SIG-M5 treated with dmso at 0.1 percent for 504 hours (cell line): ENCODE measurements around the gene LPCAT1.

Experiments
- DNase-seq: peaks from one replicate; lab custom pipeline; 2025; ENCODE audit not compliant: unreplicated experiment; lab: John Stamatoyannopoulos, UW

The LPCAT1 gene

GRCh38 chr5:1498623-1499416 lies 24.9 kb downstream of the LPCAT1 start:
- no peak for DNase-seq

GRCh38 chr5:1497795-1498622 lies 25.8 kb downstream of the LPCAT1 start:
- DNase-seq: peak; percentile 85

DNA sequence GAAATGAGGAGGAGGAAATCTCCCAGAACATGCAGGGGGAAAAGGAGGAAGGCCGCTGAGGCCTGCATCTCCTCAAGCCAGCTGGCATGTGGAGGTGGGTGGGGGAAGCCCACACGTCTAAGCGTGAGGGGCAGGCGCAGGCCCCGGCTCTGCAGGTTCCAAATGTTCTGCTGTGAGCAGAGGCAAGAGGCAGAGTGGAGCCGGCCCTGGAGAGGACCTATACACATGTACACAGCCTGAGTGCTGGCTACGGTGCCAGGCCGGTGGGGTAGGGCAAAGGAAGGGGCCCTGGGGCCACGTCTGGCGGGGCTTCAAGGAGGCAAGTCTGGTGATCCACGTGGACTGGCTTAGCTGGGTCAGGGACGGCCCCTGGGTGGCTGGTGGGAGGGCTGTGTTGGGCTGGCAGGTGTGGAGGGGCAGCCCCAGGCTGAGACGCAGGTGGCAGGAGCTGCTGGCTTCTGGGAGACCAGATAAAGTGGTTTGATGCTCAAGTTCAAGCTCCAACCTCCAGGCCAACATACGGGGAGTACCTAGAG lies 26.4 kb downstream of the LPCAT1 start:
- peak; percentile 62 for DNase-seq

- no peak for DNase-seq
Observed at GRCh38 chr5:1495525-1495897, 28.2 kb downstream of the LPCAT1 start.

DNA sequence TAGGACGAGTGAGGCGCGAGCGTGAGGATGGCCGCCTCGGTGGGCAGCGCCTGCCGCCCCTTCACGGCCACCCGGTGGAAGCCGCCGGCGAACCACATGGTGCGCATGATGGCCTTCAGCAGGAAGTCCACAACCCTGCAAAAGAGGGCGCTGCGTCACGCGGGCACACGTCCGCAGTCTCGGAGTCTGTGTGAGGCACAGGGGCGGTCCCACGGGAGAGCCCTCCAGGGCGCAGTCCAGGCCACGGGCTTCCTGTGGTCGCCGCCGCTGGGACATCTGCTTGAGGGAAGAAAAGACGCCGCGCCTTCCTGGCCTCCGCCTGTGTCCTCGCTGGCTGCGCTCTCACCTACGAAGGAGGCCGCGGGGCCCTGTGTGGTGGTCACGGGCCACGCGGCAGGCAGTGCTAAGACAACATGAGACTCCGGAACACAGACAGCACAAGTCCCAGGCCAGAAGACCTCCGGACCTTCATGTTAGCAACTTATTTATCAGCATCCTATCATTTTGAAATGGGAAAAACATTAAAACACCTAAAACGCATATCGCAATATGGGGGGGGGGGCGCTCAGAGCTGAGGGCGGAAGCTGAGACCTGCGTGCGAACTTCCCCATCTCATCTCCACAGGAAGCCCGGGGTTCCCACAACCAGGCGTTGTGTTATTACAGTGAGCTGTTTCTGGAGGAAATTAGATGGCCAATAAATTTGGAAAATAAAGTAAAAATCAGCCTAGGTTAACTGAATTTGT lies 28.8 kb downstream of the LPCAT1 start:
- peak; percentile 84 for DNase-seq

DNA sequence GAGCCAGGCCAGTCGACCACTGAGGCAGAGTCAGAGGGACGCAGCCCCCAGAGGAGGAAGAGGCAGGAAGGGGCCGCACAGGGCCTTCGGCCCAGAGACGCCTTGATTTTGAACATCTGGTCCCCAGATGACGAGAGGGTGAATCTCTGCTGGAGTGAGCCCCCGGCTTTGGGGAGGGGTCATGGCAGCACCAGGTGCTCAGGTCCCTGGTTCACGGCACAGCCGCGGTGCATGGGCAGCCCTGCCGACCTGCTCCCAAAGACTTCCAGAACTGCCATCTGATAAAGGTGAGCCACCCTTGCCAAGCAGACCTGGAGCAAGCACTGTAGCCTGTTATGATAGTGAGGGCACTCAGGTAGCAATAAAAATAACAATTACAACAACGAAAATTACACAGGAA lies 29.8 kb downstream of the LPCAT1 start:
- DNase-seq: no peak

- DNase-seq: no peak
Observed at GRCh38 chr5:1493413-1493812, 30.3 kb downstream of the LPCAT1 start.

GRCh38 chr5:1492757-1493156 lies 31.0 kb downstream of the LPCAT1 start:
- DNase-seq: no peak

- peak; percentile 59 for DNase-seq
Observed at GRCh38 chr5:1490376-1490775, 33.4 kb downstream of the LPCAT1 start.

DNA sequence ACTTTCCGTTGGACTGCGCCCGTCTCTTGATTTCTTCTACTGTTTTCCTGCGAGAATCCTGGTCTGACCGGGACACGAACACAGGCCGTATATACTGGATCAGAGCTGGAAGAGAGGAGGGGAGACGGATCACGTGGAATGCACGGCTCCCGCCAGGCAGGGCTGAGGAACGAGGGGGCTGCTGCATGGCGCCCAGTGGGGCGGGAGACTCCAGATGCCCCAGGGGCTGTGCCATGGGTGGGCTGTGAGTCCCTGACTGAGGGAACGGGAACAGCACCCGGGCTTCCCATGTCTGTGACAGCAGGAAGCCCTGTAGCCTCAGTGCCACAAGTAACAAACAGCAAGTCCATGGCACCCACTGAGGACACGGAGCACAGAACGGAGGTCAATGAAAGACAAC lies 34.0 kb downstream of the LPCAT1 start:
- DNase-seq: no peak

DNA sequence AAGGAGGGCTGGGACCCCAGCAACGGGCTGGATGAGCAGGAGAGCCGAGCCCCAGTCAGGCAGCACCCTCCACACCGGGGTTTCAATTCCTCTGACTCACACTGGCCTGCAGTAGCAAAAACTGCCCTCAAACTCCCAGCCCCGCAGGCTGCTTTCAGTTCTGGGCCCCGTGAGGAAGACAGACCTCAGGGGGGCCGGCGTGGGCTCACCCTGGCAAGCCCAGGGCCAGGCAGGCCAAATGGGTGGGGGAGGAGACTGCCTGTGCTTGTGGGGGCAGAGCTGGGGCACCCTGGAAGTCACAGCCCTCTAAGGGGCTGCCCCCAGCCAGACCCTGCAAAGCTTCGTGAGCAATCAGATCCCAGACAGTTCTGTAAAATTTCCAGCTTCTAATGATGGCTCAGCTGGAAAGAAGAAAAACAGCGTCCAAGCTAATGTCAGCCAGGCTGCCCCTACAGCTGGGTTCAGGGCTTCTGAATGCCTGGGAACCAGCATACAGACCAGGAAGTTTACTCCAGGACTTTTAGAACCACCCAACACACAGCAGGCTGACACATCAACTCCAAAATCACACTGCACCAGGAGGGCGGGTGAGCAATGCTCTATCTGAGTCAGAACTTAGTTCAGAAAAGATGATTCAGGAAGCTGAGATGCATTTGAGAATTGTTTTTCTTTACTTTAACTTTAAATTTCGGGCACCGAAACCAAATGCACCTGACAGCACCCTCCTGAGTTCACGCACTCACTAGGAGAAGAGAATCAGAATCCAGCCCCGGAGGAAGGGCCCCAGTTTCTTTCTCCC lies 34.7 kb downstream of the LPCAT1 start:
- DNase-seq: no peak

GRCh38 chr5:1487079-1487764 lies 36.5 kb downstream of the LPCAT1 start:
- DNase-seq: no peak

GRCh38 chr5:1486271-1486670 lies 37.5 kb downstream of the LPCAT1 start:
- no peak for DNase-seq

DNA sequence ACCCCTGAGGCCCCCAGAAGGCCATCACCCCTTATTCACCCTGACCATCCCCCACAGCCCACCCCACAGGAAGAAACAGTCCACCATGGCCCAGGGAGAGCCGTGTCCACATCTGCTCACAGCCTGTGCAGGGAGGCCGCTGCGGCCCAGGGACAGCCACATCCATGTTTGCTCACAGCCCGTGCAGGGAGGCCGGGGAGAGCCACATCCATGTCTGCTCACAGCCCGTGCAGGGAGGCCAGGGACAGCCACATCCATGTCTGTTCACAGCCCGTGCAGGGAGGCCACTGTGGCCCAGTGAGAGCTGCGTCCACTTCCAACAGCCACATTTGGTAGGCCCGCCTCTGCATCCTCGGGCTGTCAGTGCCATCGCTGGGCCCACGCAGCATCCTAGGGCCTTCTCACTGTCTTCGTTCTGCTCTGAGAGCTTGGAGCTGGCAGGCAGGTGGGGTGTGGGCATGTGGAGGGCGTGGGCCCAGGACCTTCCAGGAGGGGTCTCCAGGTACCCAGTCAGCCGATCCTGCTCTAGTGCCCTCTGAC lies 38.1 kb downstream of the LPCAT1 start:
- no peak for DNase-seq

- no peak for DNase-seq
Observed at GRCh38 chr5:1484730-1485578, 38.8 kb downstream of the LPCAT1 start.

DNA sequence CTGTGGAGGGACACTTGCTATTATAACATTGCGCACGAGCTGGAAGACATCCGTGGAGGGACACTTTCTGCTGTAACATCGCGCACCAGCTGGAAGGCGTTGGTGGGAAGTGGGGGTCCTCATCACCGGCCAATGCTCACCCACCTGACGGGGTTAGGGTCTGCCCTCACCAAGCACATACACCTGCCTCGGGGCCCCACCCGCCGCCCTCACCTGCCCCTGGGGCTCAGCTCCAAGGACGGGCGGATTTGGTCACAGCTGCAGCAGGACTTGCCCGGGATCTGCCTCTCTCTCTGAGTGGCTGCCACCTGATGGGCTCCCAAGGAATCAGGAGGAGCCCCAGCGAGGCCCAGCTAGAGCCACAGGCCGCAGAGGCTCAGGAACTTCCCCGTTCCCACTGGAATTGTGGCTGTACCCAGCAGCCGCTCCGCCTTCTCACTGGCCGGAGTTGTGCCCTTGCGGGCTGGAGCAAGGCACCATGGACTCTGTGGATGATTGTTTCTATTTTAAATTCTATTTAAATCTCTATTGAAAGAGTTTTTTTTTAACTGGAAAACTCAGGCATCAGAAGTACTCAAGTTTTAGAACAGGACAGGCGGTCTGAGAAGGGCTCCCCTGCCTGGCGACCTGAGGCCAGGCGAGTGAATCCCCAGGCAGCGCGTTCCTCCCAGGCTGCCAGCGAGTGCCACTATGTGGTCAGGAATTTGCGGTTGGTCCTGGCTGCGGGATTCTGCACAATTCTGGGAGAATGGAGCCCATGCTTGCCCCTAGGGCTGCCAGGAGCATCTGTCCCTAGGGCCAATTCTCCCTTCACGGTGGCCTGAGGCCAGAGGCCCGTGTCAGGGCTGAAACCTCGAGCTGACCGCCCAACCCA lies 39.7 kb downstream of the LPCAT1 start:
- no peak for DNase-seq

- no peak for DNase-seq
Observed at GRCh38 chr5:1483064-1483463, 40.7 kb downstream of the LPCAT1 start.

- DNase-seq: no peak
Observed at GRCh38 chr5:1481959-1482331, 41.8 kb downstream of the LPCAT1 start.
